Activated gamma-delta T cell (primary cell): ENCODE measurements around the gene VTI1A.

Experiments used
- DNase-seq: peaks from one replicate; lab custom pipeline; 2025; lab: John Stamatoyannopoulos, UW

The VTI1A gene

DNA sequence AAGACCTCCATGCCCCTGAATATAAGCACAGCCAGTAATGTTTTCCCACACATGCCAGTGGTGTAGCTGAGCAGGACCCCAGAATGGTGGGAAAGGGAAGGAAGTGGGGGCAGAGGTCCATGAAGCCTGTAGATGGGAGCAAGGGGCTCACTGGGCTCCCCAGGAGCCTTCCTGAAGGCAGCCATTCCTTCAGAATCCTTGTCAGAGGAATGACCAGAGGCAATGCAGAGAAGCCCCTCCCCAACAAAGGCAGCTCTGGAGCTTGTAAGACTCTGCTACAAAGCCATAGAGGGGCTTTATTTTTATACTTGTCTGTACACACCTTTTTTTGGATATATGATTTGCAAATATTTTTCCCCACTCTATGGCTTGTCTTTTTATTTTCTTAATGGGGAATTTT is 338.1 kb downstream of the VTI1A start:
- DNase-seq: no peak

DNA sequence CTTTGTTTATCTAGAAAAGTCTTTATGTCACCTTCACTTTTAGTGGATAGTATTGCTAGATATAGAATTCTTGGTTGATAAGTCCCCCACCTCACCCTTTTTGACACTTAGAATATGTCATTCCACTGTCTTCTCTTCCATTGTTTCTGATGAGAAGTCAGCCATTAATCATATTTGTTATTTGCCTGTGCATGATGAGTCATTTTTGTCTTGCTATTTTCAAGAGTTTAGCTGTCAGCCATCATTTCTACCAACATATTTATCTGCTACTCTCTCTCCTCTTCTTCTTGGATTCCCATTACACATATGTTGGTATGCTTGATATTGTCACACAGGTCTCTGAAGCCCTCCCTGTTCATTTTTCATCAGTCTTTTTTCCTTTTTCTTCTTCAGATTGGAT is 342.2 kb downstream of the VTI1A start:
- DNase-seq: no peak

DNA sequence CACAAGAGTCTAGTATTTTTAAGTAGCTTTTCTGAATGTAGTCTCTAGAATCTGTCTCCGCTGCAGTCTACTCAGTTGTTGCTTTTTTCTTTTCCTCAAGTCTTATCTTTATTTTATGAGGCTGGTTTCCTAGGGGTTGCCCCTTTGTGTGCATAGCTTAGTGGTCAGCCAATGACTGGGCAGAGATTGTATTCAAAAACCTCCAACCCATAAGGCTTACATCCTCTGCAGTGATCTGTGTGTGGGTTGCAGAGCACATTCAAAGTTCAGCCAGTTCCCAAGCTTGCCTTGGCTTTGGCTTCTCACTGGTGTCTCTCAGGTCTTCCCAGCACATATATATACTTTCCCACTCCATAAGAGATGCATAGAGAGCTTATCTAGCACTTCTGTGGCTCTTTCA is 343.0 kb downstream of the VTI1A start:
- no peak for DNase-seq

DNA sequence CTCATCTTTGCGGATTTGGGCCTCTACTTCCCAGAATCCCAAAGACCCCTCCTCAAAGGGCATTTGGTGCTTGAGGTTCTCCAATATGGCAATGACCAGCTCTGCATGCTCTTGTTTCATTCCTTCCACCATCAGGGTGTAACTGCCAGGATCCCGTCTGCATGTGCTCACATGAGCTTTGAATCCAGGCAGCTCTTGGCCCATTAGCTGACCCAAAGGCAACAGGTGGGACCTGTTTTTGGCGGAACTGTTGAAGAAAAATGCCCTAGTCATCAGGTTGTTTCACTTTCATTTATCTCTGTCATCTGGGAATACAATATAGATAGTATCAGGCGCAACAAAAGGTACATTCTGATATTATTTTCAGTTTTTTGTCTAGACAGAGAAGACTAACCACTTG is 343.9 kb downstream of the VTI1A start:
- no peak for DNase-seq

DNA sequence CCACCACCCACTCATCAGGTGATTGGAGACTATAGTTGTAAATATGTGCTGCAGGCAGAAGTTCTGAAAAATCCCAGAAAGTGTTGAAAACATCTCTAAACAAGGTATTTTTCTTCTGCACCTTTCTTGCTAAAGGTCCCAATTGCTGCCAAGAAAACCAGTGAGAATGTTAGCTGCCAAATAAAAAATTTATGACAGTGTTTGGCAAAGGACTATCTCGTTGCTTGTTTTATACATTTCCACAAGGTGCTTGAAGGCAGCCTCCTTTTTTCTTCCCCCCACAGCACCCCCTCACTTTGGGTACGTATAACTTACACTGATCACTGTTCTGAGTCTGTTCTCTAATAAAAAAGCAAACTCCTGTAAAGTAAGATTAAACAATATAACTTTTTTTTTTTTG is 344.4 kb downstream of the VTI1A start:
- DNase-seq: no peak

DNA sequence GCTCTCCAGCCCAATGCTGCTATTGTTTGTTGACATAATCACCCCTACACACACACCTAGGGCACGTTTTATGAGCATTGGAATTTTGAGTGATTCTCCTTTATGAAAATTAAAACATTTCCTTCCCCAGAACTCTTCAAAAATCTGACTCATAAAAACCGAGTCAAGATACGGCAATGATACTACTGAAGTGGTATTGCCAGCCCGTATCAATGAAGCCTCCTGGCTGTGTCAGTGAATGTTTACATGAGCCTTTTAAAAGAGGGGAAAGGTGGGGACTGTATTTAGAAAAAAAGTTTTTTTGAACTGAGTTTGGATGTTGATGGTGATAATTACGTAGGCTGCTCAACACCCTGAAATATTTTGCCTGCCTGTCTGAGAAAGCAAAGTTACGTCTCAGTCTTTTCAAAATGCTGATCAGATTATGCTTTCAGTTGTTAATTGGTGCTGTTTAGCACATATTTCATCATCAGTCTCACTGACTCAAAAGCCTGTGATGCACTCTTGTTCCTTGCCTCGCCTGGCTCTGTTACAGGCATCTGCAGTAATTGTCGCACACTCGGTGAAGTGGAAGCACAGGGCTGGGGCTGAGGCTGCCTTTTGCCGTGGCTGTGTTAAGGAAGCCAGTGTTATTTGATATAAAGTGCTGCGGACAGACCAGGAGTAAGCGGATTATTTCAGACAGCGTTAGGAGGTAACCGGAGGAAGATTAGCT is 345.6 kb downstream of the VTI1A start:
- DNase-seq: no peak

DNA sequence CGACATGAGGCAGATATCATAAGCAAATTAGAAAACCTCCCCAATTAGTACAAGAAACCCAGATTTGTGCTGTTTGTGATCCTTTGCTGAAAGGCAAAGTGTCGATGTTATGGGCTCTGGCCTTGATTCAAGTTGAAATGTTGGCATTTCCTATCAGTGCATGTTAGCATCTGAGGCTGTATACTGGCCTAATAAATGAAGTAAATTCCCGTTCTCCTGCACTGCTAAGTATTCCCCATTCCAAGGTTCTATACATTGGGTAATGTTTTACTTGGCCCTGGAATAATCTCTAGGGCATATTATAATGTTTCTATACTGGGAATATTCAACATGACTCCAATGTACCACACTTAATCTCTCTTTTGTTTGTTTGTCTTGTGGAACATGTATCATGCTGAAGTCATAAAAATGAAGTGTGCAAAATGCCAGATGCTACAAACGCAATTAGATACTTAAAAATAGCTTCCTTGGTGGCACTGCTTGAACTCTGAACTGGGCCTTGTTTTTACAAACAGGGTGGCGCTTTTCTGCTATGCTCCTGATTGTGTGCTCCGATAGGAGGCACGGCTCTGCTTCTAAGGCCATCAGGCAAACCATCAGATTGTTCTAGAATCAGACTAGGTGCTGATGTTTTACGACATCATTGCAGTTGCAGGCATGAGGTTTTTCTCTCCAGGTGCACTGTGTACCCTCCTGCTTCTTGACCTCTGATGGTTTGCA is 346.3 kb downstream of the VTI1A start:
- DNase-seq: no peak

DNA sequence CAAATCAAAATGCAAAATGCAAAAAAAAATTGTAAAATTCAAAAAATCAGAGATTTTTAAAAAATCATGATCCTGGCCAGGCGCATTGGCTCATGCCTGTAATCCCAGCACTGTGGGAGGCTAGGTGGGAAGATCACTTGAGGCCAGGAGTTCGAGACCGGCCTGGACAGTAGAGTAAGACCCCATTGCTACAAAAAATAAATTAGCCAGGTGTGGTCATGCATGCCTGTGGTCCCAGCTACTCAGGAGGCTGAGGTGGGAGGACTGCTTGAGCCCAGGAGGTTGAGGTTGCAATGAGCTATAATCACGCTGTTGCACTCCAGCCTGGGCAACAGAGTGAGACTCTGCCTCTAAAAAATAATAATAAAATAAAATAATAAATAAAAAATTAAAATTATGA is 347.2 kb downstream of the VTI1A start:
- DNase-seq: no peak

DNA sequence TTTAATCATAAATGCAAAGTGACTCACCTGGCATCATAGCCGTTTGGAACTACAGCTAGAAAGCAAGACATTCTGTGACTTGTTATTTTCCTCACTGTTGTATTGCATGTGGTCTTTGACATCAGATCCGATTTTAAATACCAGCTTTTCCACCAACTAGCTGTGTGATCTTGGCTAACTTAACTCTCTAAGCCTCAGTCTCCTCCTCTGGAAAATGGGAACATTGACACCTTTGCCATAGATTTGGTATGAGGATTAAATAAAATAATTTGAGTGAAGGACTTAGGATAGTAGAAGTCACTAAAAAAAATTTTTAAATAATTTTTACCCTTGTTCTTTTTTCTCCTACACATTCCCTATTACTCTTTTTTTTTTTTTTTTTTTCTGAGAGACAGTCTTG is 348.1 kb downstream of the VTI1A start:
- DNase-seq: no peak

DNA sequence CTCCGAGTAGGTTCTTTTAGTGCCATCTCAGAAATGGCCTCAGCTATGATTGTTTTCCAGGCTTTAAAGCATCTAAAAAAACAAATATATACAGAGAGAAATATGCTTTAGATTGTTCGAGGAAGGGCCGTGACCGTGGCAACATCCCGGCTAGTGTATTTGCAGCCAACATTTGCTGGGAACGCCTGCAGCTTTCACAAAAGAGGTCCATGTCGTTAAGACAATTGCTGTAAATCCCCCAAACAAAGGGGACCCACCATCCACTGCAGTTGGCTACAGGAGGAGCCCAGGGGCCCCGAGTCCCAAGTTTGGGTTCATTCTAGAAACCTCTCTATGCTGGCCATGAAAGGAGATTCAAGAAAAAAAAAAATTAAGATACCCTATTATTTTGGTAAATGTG is 350.2 kb downstream of the VTI1A start:
- DNase-seq: no peak

DNA sequence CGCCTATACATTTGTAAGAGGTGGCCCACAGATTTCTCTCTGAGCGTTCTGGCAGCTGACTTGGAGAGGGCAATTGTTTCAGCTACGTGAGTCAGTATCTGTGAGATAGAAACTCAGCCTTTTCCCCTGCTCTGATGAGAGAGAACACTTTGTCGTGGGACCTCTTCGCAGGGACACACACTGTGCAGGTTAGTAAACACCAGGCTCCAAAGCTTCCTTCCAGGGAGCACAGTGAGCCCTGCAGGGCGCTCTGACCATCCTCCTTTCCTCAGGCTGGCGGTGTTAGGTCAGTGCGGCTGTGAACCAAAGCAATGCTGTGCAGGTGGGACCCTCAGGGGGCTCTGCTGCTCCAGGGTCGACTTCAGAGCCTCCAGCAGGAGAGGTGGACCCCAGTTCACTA is 350.8 kb downstream of the VTI1A start:
- DNase-seq: no peak

DNA sequence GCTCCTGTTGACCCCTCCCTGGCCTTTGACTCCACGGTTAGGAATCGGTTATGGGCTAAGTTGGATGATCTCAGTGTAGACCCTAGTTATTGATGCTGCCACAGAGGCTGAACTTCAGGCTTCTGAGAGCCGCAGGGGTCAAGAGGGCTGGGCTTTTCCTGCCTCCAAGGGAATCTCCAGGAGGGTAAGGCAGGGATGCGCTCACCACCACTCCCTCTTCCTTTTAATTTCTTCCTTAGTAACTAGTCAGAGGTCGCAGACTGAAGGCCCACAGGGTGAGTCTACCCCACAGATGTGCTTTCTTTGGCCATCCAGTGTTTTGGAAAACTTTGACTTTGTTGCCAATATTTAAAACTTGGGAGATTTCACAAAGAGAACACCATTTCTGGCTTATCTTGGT is 352.0 kb downstream of the VTI1A start:
- no peak for DNase-seq

DNA sequence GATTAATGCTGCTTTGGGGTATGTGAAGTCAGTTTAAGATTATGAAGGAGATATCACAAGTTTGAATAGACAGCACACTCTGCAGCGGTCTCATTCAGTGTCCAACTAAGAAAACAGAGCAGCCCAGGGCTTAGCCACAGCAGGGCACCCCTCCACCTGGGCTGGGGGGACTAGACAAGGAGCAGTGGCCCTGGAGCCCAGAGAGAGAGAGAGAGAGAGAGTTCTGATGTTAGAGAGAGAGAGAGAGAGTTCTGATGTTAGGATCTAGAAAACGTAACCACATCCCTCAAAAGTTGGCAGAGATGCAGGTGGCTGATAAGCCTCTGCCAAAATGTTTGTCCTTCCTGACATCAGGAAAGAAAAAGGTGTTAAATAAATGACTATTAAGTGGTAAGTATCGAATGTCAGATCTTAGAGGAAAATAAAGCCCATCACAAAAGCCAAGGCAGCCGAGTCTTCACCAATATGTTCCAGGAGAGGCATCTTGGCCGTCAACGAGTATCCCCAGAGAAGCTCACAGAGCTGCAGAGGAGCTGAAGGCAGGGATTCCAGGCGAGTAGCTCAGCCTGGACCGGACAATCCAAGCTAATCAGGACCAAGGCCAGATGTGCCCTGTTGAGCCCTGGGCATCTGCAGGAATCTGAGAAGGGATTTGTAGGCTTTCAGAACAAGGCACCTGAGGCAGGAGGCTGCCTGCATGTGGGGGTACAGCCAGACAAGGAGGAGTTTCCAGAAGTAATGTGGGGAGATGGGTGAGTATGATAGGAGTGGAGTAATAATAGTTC is 352.9 kb downstream of the VTI1A start:
- DNase-seq: no peak

DNA sequence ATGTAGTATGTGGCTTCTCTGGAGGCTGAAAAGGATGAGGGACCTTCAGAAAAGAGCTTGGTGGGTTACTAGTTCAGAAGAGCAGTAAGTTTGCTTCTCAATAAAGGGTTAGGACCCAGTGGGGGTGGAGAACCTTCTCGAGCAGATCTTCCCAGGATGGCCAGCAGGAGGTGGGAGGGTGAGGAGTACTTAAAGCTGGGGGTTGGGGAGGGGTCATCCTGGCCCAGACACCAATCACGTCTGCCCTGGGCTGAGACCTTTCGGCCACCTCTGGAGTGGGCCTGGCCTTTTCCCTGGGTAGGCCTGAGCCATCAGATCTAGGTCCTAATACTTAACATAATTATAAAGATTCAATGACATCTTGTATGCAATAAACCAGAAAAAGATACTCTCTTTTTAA is 354.0 kb downstream of the VTI1A start:
- DNase-seq: no peak

DNA sequence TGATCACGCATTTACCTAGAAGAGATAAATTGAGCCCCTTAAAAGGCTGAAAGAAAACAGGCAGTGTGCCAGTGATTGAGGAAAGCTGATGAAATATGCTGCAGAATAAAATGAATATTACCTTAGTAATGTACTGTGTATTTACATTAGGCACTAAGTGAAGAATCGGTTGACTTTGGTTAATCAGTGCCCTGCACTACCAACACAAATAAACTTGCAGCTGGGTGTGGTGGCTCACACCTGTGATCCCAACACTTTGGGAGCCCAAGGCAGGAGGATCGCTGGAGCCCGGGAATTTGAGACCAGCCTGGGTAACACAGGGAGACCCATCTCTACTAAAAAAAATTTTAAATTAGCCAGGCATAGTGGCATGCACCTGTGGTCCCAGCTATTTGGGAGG is 354.7 kb downstream of the VTI1A start:
- no peak for DNase-seq

DNA sequence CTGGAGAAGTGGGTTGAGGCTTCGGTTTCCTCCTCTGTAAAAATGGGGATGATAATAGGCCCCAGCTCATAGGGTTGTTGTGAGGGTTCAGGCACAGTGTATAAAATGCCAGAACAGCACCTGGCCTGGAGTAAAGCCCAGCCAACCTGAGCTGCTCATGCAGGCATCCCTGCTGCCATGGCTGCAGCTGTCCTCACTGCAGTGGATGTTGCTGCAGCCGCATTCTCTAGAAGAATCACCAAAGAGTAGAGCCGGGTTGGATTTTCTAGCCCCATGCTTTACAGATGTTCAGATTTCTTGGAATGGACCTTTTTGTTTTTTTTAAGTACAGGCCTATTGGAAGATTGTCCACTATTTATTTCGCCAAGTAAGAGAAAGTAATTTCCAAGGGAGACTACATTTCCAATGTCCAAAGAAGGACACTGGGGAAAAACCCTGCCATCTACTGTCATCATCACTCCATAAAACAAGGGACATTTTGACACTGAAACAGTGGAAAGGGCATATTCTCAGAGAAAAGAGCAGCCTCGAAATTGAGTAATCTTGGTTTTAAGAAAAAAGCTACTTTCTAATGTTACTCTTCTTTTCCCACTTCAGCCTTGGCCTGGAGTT is 355.5 kb downstream of the VTI1A start:
- no peak for DNase-seq

DNA sequence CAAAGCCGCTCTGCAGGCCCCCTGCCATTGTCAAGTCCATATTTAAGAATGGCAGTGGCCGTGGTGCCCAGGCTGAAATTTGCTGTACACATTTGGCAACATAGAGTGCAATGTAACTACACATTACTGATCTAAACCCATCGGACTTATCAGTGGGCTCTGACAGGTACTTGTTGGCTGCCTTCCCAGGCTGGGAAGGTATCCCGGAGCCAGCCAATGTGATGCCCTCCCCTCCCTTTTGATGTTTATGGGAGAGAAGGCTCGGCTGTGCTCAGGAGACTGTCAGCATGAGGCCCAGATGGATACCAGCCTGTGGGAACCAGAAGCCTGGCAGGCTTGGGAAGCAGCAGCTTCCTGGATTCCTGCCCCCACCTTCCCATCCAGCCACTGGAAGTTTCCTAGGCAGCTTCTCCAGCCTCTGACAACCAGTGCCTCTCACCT is 357.0 kb downstream of the VTI1A start:
- no peak for DNase-seq

DNA sequence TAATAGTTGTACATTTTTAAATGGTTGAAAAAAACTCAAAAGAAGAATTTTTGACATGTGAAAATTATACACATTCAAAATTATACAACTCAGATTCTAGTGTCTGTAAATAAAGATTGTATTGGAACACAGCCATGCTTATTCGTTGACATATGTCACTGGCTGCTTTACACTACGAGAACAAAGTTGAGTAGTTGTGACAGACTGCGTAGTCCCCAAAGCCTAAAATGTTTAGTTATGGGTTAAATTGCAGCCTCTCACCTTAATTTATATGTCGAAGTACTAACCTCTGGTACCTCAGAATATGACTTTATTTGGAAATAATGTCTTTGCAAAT is 358.2 kb downstream of the VTI1A start:
- DNase-seq: no peak

DNA sequence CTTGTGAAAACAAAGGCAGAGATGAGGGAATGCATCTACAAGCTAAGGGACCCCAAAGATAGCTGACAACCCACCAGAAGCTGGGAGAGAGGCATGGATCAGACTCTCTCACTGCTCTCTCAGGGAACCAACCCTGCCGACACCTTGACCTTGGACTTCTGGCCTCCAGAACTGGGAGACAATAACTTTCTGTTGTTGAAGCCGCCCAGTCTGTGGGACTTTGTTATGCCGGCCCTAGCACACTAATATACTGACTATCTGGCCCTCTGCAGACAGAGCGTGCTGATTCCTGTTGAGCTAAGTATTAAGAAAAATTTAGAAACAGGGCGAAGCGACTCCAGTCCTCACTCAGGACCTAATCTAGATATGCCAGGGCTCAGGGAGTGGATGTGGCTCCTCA is 358.7 kb downstream of the VTI1A start:
- no peak for DNase-seq

DNA sequence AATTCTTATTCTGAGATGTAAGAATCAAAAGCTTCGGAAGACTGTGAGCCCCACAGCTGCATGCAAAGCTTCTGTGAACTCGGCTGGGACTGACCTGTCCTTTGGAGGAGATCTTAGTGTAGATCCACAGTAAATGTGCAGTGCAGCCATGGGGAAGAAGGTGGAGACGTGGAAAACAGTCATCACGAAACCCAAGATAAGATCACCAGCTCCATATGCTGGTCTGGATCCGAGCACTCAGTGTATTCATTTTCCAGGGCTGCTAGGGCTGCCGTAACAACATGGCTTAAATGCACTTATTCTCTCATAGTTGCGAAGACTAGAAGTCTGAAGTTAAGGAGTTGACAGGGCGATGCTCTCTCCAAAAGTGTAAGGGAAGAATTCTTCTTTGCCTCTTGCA is 360.0 kb downstream of the VTI1A start:
- no peak for DNase-seq

DNA sequence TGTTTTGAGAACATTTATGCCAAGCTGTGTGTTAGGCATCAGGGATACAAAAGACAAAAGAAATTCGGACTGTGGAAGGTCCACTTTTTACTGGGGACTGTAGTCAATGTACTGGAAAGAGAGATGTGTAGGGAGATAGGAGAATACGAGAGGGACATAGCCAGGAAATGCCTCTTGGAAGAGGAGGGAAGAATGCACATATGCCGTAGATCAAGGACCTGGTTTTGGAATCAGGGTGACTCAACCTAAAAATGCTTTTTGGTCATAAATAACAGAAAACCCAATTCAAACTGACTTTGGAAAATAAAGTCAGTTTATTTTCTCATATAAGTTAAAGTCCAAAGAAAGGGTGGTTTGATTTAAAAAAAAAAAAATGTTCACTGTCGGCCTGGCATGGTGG is 362.7 kb downstream of the VTI1A start:
- no peak for DNase-seq

DNA sequence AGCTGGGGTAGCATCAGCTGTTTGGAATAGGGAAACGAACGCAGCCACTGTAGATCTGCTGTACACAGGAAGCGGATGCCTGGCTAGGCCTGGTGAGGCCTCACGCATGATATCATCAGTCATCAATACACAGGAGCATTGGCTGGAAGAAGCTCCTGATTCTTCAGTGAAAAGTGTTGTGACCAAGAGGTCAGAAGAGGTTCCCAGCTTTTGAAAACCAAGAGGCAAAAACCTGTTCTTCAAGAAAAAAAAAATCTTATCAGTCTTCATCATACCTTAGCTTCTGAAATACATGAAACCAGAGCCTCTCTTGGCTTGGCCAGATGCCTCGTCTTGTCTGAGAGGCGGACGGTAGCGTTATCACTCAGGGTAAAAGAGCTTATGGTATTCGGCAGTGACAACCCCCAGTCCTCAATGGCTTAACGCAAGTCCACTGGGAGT is 363.7 kb downstream of the VTI1A start:
- no peak for DNase-seq
